Tibial nerve (tissue), 4 donors: ENCODE data around the gene CRLF2. TPM values are rescaled to one million over a fixed set of nuclear protein-coding genes. Genes with fewer than 3 reads are reported as not detected.
"Not testable (repeated sequence)": the region's sequence is repeated elsewhere in the genome, so short reads cannot be mapped to it uniquely, and the experiment has no call there.

Source experiments
- DNase-seq, 2 donors: peaks; one replicate each; pipeline ENCODE4 v3.0.0-alpha.2; 2019; ENCODE audit warnings: low spot score in 2 of 2
- H3K27ac ChIP-seq, 4 donors: fragments of 200-600 bp; sonication (generic) in 3 of 4; one replicate each; pipeline ENCODE4 v1.5.1; 2017 to 2019; ENCODE audit warnings: mild to moderate bottlenecking in 1 of 4
- H3K27me3 ChIP-seq, 2 donors: fragments of 200-600 bp; sonication (generic) in 1 of 2; one replicate each; pipeline versions ENCODE4 v1.5.1 to v1.6.0; 2017 to 2019
- H3K36me3 ChIP-seq, 3 donors: fragments of 200-600 bp; sonication (generic); one replicate each; pipeline ENCODE4 v1.5.1; 2018 to 2019
- H3K4me1 ChIP-seq, 4 donors: fragments of 200-600 bp; sonication (generic) in 3 of 4; one replicate each; pipeline ENCODE4 v1.5.1; 2017 to 2019
- H3K4me3 ChIP-seq, 4 donors: fragments of 200-600 bp; sonication (generic) in 3 of 4; one replicate each; pipeline ENCODE4 v1.5.1; 2017 to 2019; ENCODE audit warnings: mild to moderate bottlenecking in 1 of 4, moderate library complexity in 1 of 4
- H3K9me3 ChIP-seq, 4 donors: fragments of 200-600 bp; sonication (generic) in 3 of 4; one replicate each; pipeline ENCODE4 v1.5.1; 2017 to 2019
- EP300 ChIP-seq, 2 donors: sonication (generic); formaldehyde crosslinking; IDR thresholded peaks; one replicate each; pipeline ENCODE4 v1.6.1; 2017; ENCODE audit warnings: antibody characterized with exemption in 2 of 2, mild to moderate bottlenecking in 1 of 2
- POLR2A ChIP-seq, 2 donors: fragments of 450-650 bp; IDR thresholded peaks; one replicate each; pipeline ENCODE4 v1.6.1; 2017; ENCODE audit warnings: antibody characterized with exemption in 2 of 2, mild to moderate bottlenecking in 2 of 2, moderate library complexity in 2 of 2
- WGBS, 2 donors: methylation state at CpG; one replicate each; pipeline ENCODE4 v1.1.5; 2018; 5-methylcytosine and 5-hydroxymethylcytosine counted together
- total RNA-seq, 4 donors: library from RNA; depleted of rRNA; stranded (reverse); fragments of >200 nt; gene quantifications; one replicate each; pipeline ENCODE4 v1.1.0, GENCODE V29; 2016
- TF ChIP-seq, protein P1 (sequence below), 5 experiments: fragments of 200-600 bp in 3 of 5; fragments of 450-650 bp in 2 of 5; sonication (generic) in 3 of 5; IDR thresholded peaks; one replicate each; pipeline ENCODE4 v1.5.1; 2016 to 2019; ENCODE audit warnings: antibody characterized with exemption in 5 of 5, mild to moderate bottlenecking in 3 of 5, moderate library complexity in 2 of 5

Gene CRLF2
- total RNA-seq, 4 donors from 2014 or later = 0.44 to 3.1 (median 0.84) TPM; not detected in 1

DNA sequence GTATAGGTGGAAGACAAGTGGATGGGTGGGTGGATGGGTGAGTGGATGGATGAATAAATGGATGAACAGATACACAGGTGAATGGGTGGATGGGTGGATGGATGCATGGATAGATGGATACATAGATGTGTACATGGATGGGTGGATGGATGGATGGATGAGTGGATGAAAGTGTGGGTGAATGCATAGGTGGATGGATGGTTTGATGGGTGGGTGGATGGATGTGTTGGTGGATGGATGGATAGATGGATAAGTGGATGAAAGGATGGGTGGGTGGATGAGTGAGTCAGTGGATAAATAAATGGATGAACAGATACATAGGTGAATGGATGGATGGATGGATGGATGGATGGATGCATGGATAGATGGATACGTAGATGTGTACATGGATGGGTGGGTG is 1.6 kb downstream of the CRLF2 start:
- DNase-seq = no peak
- H3K4me3 ChIP-seq = no peak overlapping the region
- WGBS, 2 donors = 90 to 100% methylated on average over 1 of the region's 1 CpG

DNA sequence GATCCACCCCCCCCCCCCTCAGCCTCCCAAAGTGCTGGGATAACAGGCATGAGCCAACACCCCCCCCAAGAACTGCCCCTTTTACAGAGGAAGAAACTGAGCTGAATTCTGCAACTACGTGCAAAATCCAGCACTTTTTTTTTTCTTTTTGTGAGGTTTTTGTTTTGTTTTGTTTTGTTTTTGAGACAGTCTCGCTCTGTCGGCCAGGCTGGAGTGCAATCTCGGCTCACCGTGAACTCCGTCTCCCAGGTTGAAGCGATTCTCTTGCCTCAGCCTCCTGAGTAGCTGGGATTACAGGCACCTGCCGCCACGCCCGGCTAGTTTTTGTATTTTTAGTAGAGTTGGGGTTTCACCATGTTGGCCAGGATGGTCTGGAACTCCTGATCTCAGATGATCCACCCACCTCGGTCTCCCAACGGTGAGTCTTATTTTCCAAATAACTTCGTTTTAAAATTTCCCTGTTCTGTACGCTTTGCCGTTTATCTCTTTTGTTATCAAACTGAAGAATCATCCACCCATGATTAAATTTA is 4.9 kb downstream of the CRLF2 start:
- H3K4me1 ChIP-seq = peaks cover 0 to 28% (median 2%) of the 10 kb centered on the region in 4 donors
- peak overlapping the region in 1 of 4 donors; percentile 3 for H3K4me3 ChIP-seq
- H3K9me3 ChIP-seq = no peaks in the 10 kb centered on the region
- 50 to 56% methylated on average over 15 of the region's 15 CpGs for WGBS, 2 donors
- TF ChIP-seq EP300 (IDR thresholded peaks at IDR 0.05) = no peak
- no peak for TF ChIP-seq POLR2A (IDR thresholded peaks at IDR 0.05)
- TF ChIP-seq, protein P1, sequence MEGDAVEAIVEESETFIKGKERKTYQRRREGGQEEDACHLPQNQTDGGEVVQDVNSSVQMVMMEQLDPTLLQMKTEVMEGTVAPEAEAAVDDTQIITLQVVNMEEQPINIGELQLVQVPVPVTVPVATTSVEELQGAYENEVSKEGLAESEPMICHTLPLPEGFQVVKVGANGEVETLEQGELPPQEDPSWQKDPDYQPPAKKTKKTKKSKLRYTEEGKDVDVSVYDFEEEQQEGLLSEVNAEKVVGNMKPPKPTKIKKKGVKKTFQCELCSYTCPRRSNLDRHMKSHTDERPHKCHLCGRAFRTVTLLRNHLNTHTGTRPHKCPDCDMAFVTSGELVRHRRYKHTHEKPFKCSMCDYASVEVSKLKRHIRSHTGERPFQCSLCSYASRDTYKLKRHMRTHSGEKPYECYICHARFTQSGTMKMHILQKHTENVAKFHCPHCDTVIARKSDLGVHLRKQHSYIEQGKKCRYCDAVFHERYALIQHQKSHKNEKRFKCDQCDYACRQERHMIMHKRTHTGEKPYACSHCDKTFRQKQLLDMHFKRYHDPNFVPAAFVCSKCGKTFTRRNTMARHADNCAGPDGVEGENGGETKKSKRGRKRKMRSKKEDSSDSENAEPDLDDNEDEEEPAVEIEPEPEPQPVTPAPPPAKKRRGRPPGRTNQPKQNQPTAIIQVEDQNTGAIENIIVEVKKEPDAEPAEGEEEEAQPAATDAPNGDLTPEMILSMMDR (IDR thresholded peaks at IDR 0.05) = no peak
- no peak for DNase-seq
- H3K27me3 ChIP-seq = no peaks in the 10 kb centered on the region
- H3K36me3 ChIP-seq = no peaks in the 10 kb centered on the region
- no peak overlapping the region for H3K27ac ChIP-seq

More for the DNA sequence above, 1.6 kb downstream of the CRLF2 start:
- peaks cover 0 to 16% (median 0%) of the 10 kb centered on the region in 4 donors for H3K4me1 ChIP-seq
- H3K36me3 ChIP-seq = no peaks in the 10 kb centered on the region
- no peaks in the 10 kb centered on the region for H3K27me3 ChIP-seq
- TF ChIP-seq, protein P1 (IDR thresholded peaks at IDR 0.05) = no peak
- TF ChIP-seq POLR2A (IDR thresholded peaks at IDR 0.05) (no peak), EP300 (IDR thresholded peaks at IDR 0.05) (no peak)
- H3K9me3 ChIP-seq = no peaks in the 10 kb centered on the region
- no peak overlapping the region for H3K27ac ChIP-seq

DNA sequence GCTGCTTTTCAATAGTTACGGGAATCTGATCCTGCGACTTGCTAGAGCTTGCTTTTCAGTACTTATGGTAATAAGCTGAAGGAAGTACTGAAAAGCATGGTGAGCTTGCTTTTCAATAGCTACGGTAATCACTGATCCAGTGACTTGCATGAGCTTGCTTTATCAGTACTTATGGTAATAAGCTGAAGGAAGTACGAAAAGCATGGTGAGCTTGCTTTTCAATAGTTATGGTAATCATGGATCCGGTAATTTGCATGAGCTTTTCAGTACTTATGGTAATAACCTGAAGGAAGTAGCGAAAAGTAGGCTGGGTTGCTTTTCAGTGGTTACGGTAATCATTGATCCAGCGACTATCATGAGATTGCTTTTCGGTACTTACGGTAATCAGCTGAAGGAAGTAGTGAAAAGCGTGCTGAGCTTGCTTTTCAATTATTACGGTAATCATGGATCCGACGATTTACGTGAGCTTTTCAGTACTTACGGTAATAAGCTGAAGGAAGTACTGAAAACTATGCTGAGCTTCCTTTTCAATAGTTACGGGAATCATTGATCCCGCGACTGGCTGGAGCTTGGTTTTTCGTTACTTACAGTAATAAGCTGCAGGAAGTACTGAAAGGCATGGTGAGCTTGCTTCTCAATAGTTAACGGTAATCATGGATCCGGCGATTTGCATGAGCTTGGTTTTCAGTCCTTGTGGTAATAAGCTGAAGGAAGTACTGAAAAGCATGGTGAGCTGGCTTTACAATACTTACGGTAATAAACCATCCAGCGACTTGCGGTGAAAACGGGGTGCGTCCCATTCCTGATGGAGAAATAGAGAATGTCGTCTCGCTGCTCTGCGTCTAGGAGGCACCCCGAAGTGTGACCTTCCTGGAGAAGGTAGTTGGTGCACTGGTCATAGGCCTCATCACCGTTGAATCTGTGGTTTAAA is 6.5 kb downstream of the CRLF2 start:
- no peaks in the 10 kb centered on the region for H3K36me3 ChIP-seq
- peak in 1 of 2 donors; percentile 10 for DNase-seq
- H3K4me1 ChIP-seq = peaks cover 0 to 28% (median 2%) of the 10 kb centered on the region in 4 donors
- no peak overlapping the region for H3K27ac ChIP-seq
- H3K9me3 ChIP-seq = no peaks in the 10 kb centered on the region
- H3K27me3 ChIP-seq = no peaks in the 10 kb centered on the region
- H3K4me3 ChIP-seq = peak overlapping the region in 3 of 4 donors; percentile 20 to 45 (median 39)
- TF ChIP-seq POLR2A (IDR thresholded peaks at IDR 0.05) (no peak), EP300 (IDR thresholded peaks at IDR 0.05) (peak in 1 of 2 donors; percentile 38)
- TF ChIP-seq, protein P1 (IDR thresholded peaks at IDR 0.05) = no peak
- 2% methylated on average over 33 of the region's 33 CpGs for WGBS, 2 donors

DNA sequence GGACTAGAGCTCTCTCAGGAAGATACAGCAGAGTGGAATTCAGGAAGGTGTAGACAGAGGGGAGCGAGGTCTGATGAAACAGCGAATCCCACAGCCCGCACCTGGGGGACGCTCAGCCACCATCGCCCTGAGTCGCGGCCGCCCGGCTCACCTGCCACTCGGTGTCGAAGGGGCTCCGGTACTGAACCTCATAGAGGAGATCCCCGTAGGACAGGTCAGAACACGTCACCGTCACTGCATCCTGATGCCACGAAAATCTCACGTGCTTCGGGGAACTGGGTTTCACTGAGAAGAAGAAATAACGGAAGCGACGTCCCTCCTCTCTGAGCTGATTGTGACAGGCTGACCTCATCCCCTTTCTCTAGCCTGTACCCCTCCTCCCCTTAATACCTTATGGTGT is 10.2 kb downstream of the CRLF2 start:
- 86 to 92% methylated on average over 21 of the region's 21 CpGs for WGBS, 2 donors
- TF ChIP-seq EP300 (IDR thresholded peaks at IDR 0.05) (no peak), POLR2A (IDR thresholded peaks at IDR 0.05) (no peak)
- TF ChIP-seq, protein P1 (IDR thresholded peaks at IDR 0.05) = no peak
- Histone ChIP-seq H3K36me3 (no peaks in the 10 kb centered on the region), H3K9me3 (no peaks in the 10 kb centered on the region), H3K27me3 (no peaks in the 10 kb centered on the region), H3K4me3 (no peak overlapping the region), H3K4me1 (peaks cover 0 to 19% (median 2%) of the 10 kb centered on the region in 4 donors), H3K27ac (no peak overlapping the region)
- DNase-seq = no peak

DNA sequence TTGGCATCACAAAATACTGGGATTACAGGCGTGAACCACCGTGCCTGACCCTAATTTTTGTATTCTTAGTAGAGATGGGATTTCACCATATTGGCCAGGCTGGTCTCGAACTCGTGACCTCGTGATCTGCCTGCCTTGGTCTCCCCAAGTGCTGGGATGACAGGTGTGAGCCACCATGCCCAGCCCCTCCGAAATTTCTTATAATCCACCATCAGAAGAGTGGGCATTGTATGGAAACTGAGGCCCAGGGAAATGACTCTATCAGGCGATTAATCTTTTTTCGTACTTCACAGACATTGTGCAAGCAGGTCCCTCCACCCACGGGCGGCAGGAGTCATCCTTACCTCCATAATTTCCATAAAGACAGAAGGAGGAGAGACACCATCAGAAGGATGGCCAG is 16.0 kb downstream of the CRLF2 start:
- no peak for DNase-seq
- no peaks in the 10 kb centered on the region for H3K27me3 ChIP-seq
- H3K4me3 ChIP-seq = no peak overlapping the region
- 81 to 90% methylated on average over 10 of the region's 10 CpGs for WGBS, 2 donors
- no peaks in the 10 kb centered on the region for H3K9me3 ChIP-seq
- no peaks in the 10 kb centered on the region for H3K36me3 ChIP-seq
- no peaks in the 10 kb centered on the region for H3K4me1 ChIP-seq
- no peak overlapping the region for H3K27ac ChIP-seq
- TF ChIP-seq POLR2A (IDR thresholded peaks at IDR 0.05) (no peak), EP300 (IDR thresholded peaks at IDR 0.05) (no peak)
- TF ChIP-seq, protein P1 (IDR thresholded peaks at IDR 0.05) = no peak

DNA sequence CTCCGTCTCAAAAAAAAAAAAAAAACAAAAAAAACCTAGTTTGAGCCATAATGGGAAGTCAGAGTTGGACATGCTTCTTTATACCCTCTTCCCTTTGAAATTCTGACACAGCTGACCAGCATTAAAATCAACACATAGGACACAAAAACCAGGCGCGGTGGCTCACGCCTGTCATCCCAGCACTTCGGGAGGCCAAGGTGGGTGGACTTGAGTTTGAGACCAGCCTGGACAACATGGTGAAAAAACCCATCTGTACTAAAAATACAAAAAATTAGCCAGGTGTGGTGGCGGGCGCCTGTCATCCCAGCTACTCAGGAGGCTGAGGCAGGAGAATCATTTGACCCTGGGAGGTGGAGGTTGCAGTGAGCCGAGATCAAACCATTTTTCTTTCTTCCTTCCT is 20.3 kb downstream of the CRLF2 start:
- peaks cover 0 to 15% (median 0%) of the 10 kb centered on the region in 4 donors for H3K9me3 ChIP-seq
- not testable (repeated sequence) for DNase-seq, H3K27ac ChIP-seq, H3K36me3 ChIP-seq, H3K4me1 ChIP-seq, H3K4me3 ChIP-seq, H3K27me3 ChIP-seq
- 84% methylated on average over 8 of the region's 8 CpGs for whole genome bisulfite sequencing, 2 donors
